ENCODE data around the gene SORCS2.

The SORCS2 gene

DNA sequence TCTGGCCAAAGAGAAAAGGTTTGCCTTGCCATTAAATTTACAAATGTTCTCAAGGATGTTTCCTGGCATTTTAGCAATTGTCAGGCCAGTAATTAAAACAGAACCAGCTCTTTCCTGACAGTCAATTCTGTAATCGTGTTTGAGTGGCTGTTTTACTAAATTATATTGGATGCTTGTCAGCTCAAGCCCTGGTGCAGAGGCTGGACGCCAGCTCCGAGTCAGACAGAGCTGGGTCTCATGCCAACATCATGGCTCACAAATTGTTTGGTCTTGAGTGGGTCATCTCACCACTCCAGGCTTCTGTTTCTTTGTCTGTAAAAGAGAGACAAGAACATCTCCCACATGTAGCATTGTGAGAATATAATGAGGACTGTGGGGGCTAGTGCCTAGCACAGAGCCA, 432.7 kb downstream of the SORCS2 start:
- no peak for TF ChIP-seq GATA1 (IDR thresholded peaks at IDR 0.05; ENCODE audit: low read depth, low read length)
- no peak for TF ChIP-seq POLR2A (IDR thresholded peaks at IDR 0.05; ENCODE audit: low read length)
- DNase-seq: no peak

DNA sequence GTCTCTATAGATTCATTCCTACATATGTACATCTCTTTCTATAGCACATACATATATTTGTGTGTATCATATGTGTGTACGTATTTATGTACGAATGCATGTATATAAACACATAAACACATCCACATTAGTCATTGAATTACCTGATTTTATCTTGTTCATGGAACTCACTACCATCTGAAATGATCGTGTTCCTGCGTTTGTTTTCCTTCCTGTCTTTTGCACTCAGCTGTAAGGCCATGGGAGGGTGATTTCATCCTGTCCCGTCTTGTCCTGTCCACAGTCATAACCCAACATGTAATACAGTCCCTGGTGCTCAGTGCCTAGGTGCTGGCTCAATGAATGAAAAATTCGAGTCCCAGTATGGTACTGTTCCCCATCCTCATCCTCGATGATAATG, 434.2 kb downstream of the SORCS2 start:
- TF ChIP-seq GATA1 (IDR thresholded peaks at IDR 0.05; ENCODE audit: low read depth, low read length) (no peak), POLR2A (IDR thresholded peaks at IDR 0.05; ENCODE audit: low read length) (no peak)
- no peak for DNase-seq

DNA sequence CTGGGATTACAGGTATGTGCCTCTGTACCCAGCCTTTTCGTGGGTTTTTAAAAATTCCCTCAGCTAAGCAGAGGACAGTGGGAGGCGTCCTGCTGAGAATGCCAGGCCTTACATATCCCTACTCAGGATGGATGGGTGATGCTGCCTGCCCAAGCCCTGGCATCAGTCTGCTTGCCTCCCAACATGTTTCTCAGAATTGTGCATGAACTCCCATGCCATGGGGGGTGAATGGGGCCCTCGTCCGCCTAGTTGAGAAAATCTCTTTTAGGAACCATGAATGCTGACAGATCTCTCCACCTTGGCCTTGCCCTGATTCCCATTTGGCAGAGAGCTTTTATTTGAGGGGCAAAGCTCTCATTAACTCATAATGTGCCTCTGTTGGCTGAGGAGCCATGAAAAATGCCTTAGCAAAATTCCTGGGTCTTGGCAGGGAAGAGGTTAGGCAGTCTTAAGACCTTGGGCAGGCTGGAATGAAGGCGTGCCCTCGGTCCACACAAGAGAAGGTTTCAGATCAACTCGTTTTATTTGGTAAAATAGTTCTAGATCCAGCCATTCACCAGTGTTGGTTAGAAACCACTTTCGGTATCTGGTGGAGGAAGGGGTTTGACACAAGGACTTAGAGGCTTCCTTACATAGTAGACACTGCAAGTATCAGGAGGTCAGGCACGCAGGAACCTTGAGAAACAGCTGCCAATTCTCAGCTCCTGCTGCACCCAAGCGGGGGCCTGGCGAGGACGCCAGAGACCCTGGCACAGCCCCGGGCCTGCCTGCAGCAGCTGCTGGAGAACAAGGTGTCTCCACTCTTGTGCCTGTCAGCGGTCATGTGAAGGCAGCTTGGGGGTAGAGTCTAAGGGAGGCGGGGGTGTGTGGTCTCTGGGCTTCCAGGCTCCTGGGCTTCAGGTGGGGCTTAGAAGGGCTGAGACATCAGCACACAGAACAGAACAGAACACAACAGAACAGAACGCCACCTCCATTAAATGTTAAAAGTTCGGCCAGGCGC, 435.2 kb downstream of the SORCS2 start:
- no peak for DNase-seq
- TF ChIP-seq POLR2A (IDR thresholded peaks at IDR 0.05; ENCODE audit: low read length): no peak

DNA sequence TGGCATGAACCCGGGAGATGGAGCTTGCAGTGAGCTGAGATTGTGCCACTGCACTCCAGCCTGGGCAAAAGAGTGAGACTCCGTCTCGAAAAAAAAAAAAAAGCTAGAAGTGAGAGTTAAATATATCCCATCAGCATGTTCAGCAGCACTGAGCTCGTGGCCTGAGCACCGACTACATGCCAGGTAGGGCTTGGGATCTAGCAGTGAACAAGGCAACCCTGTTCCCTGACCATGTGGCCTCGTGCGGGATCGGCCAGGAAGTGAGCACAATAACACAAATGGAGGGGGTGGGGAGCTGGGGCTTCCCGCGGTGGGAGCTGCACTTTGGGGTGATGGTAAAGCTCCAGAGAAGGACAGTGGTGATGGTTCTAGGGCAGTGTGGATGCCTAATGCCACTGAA, 436.1 kb downstream of the SORCS2 start:
- TF ChIP-seq GATA1 (IDR thresholded peaks at IDR 0.05; ENCODE audit: low read depth, low read length) (no peak), POLR2A (IDR thresholded peaks at IDR 0.05; ENCODE audit: low read length) (no peak)
- no peak for DNase-seq

GRCh38 chr4:7629501-7630254, 437.3 kb downstream of the SORCS2 start:
- TF ChIP-seq GATA1 (IDR thresholded peaks at IDR 0.05; ENCODE audit: low read depth, low read length): no peak
- TF ChIP-seq POLR2A (IDR thresholded peaks at IDR 0.05; ENCODE audit: low read length): no peak
- DNase-seq: no peak

- no peak for TF ChIP-seq POLR2A (IDR thresholded peaks at IDR 0.05; ENCODE audit: low read length)
- TF ChIP-seq GATA1 (IDR thresholded peaks at IDR 0.05; ENCODE audit: low read depth, low read length): no peak
- DNase-seq: no peak
Measured at GRCh38 chr4:7630568-7631287, 438.4 kb downstream of the SORCS2 start.

DNA sequence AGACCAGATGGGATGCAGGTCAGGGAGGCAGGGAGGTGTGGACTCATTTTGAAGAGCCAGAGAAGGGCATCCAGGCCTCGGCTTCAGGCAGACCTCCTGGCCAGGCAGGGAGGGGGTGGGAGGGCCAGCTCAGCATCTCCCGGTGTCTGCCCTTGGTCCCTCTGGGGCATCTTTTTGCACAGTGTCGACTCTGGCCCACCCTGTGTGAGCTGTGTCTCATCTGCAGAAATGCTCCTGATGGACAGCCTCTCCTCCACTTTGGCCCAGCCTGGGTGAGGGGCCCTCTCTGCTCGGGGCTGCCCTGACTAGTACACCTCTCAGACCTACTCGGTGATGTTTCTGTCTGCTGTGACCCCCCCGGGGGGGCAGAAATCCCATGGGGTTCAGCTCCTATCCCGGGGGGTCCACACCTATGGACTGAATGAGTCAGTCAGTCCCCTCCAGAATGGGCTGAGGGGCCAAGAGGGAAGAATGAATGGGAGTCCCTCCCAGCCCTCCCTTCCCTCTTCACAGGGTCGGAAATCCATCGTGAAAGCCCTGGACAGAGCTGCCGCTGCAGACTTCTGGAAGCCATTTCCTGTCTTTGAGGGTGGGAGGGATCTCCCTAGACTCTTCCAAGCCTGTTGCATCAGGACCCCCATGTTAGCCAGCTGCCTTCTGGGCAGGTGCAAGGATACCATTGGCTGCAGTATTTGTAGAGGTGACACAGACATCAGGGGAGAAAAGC, 439.1 kb downstream of the SORCS2 start:
- no peak for TF ChIP-seq GATA1 (IDR thresholded peaks at IDR 0.05; ENCODE audit: low read depth, low read length)
- no peak for TF ChIP-seq POLR2A (IDR thresholded peaks at IDR 0.05; ENCODE audit: low read length)
- no peak for DNase-seq

DNA sequence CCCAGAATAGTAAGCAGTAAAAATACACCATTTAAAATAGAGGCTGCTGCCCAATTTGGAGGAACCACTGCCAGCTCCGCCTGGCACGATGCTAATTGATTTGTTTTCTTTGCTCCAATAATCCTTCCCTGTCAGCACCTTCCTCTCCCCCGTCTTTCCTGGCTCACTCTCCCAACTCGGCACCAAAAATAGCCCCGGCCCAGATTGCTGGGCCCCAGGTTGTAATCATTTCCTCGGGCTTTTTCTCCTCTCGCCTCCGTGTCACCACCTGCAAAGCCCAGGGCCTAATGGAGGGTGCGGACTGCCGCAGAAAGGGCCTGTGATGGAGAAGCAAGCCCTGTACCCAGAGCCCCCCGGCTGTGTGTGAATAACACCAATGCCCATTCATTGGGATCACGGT, 440.0 kb downstream of the SORCS2 start:
- no peak for DNase-seq
- TF ChIP-seq GATA1 (IDR thresholded peaks at IDR 0.05; ENCODE audit: low read depth, low read length) (no peak), POLR2A (IDR thresholded peaks at IDR 0.05; ENCODE audit: low read length) (no peak)

DNA sequence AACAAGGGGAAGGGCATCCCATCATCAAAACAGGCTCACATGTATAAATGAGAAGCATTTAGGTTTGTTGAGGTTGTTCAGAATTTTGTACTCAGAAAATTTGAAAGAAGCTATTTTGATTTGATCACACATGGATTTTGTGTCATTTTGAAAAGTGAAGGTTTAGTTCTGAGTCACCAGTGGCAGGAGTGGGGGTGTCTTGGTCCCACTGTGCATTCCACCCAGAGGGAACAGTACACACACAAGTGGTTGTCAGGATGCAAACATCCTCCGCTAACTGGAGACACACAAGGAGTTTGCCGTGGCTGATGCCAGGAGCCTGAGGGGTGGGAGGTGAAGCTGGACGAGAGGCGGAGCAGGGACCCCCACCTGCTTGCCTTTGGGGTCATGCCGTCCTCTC, 440.6 kb downstream of the SORCS2 start:
- no peak for TF ChIP-seq GATA1 (IDR thresholded peaks at IDR 0.05; ENCODE audit: low read depth, low read length)
- TF ChIP-seq POLR2A (IDR thresholded peaks at IDR 0.05; ENCODE audit: low read length): no peak
- no peak for DNase-seq

DNA sequence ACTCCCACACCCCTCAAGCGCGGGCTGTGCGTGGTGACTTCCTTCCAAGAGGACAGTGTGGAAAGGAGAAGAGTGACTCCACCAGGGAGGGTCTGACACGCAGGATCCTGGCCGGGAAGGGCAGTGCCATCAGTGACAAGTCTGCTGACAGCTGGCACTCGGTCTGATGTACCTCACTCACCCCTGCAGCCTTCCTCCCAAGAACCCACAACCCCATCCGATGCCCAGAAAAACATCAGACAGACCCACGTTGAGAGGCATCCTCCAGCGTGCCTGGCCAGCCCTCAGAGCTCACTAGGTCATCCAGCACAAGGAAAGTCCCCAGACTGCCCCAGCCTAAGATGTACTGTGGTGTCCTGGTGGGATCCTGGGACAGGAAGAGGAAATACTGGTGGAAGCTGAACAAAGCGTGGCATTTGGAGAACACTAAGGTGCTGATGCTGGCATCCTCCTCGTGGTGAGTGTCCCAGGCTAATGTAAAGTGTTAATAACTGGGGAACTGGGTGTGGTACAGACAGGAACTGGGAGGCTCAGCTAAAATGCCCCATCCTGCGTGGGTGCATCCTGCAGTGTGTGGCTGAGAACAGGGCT, 442.4 kb downstream of the SORCS2 start:
- DNase-seq: no peak
- no peak for TF ChIP-seq POLR2A (IDR thresholded peaks at IDR 0.05; ENCODE audit: low read length)
- TF ChIP-seq GATA1 (IDR thresholded peaks at IDR 0.05; ENCODE audit: low read depth, low read length): no peak

GRCh38 chr4:7635445-7636239, 443.3 kb downstream of the SORCS2 start:
- DNase-seq: no peak
- no peak for TF ChIP-seq POLR2A (IDR thresholded peaks at IDR 0.05; ENCODE audit: low read length)
- TF ChIP-seq GATA1 (IDR thresholded peaks at IDR 0.05; ENCODE audit: low read depth, low read length): no peak

DNA sequence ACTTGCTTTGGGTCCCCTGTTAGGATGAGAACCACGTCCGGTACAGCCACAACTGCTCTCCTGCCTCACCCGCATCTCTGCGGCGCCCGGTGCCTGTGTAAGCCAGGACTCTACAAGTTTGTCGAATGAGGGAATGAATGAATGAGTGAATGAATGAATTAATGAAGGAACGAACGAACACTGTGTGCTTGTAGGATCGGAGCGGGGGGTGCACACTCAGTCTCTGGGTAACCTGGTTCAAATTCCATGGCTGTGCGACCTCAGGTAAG, 443.8 kb downstream of the SORCS2 start:
- TF ChIP-seq GATA1 (IDR thresholded peaks at IDR 0.05; ENCODE audit: low read depth, low read length) (no peak), POLR2A (IDR thresholded peaks at IDR 0.05; ENCODE audit: low read length) (no peak)
- no peak for DNase-seq
